WTC11 (cell line): Measurements from ENCODE around the gene GGA3. TPM values are rescaled to one million over a fixed set of nuclear protein-coding genes. Genes with fewer than 3 reads are reported as not detected.
A peak's percentile ranks its signal among the peaks of the same experiment; 100 is the strongest.

Source experiments
- ATAC-seq: fragments of 200-7000 bp; cut with Tn5 transposase; 2 replicates; pipeline ENCODE4 v1.10.0; 2021; ENCODE audit warnings: mild to moderate bottlenecking, moderate library complexity
- CTCF ChIA-PET: fragments of 300-600 bp; sonication (Branson Sonifier 250); formaldehyde crosslinking; loops from one replicate; lab custom pipeline; 2021; ENCODE audit warnings: antibody characterized with exemption; lab: Charles Lee
- POLR2A ChIA-PET: fragments of 350-600 bp; sonication (Branson Sonifier 250); formaldehyde crosslinking; loops from one replicate; lab custom pipeline; 2021; ENCODE audit warnings: antibody characterized with exemption; lab: Charles Lee
- DNase-seq: peaks from one replicate; pipeline ENCODE4 v3.0.0; 2021; ENCODE audit warnings: low spot score
- H3K27ac Mint-ChIP-seq: 2 replicates; pipeline ENCODE4 v1.8.0; 2021; ENCODE audit warnings: mixed read lengths
- H3K27me3 Mint-ChIP-seq: 2 replicates; pipeline ENCODE4 v1.8.0; 2021; ENCODE audit warnings: low read depth, mild to moderate bottlenecking, moderate library complexity, mixed read lengths
- H3K36me3 Mint-ChIP-seq: 2 replicates; pipeline ENCODE4 v1.8.0; 2021; ENCODE audit warnings: mixed read lengths
- H3K4me1 Mint-ChIP-seq: 2 replicates; pipeline ENCODE4 v1.8.0; 2022; ENCODE audit warnings: mixed read lengths
- H3K4me3 Mint-ChIP-seq: 2 replicates; pipeline ENCODE4 v1.8.0; 2021; ENCODE audit warnings: mild to moderate bottlenecking, moderate library complexity, mixed read lengths
- H3K9me3 Mint-ChIP-seq: 2 replicates; pipeline ENCODE4 v1.8.0; 2021; ENCODE audit warnings: mixed read lengths
- ATF1 ChIP-seq: sonication (generic); formaldehyde crosslinking; IDR thresholded peaks from 2 replicates; pipeline ENCODE4 v1.8.1; 2023; ENCODE audit warnings: mild to moderate bottlenecking, moderate library complexity, missing genetic modification reagents
- ATF6 ChIP-seq: sonication (generic); formaldehyde crosslinking; IDR thresholded peaks from 2 replicates; pipeline ENCODE4 v1.8.1; 2023; ENCODE audit warnings: mild to moderate bottlenecking, missing genetic modification reagents
- CBFB ChIP-seq: sonication (generic); formaldehyde crosslinking; IDR thresholded peaks from 2 replicates; pipeline ENCODE4 v1.8.1; 2022; ENCODE audit warnings: mild to moderate bottlenecking, low read depth, missing genetic modification reagents
- FOXP1 ChIP-seq: sonication (generic); formaldehyde crosslinking; IDR thresholded peaks from 2 replicates; pipeline ENCODE4 v1.8.0; 2022; ENCODE audit warnings: missing genetic modification reagents, mild to moderate bottlenecking, moderate library complexity, borderline replicate concordance
- FOXP4 ChIP-seq: sonication (generic); formaldehyde crosslinking; IDR thresholded peaks from 2 replicates; pipeline ENCODE4 v1.8.0; 2022; ENCODE audit warnings: mild to moderate bottlenecking, missing genetic modification reagents
- KAT7 ChIP-seq: sonication (generic); formaldehyde crosslinking; IDR thresholded peaks from 2 replicates; pipeline ENCODE4 v1.8.1; 2023; ENCODE audit warnings: missing genetic modification reagents, mild to moderate bottlenecking, borderline replicate concordance
- TCF7 ChIP-seq: sonication (generic); formaldehyde crosslinking; IDR thresholded peaks from 2 replicates; pipeline ENCODE4 v1.8.0; 2022; ENCODE audit warnings: mild to moderate bottlenecking, low read depth, missing genetic modification reagents, moderate library complexity
- USF1 ChIP-seq: sonication (generic); formaldehyde crosslinking; IDR thresholded peaks from 2 replicates; pipeline ENCODE4 v1.8.0; 2022; ENCODE audit warnings: mild to moderate bottlenecking, missing genetic modification reagents
- ZNF512 ChIP-seq: sonication (generic); formaldehyde crosslinking; IDR thresholded peaks from 2 replicates; pipeline ENCODE4 v1.8.1; 2022; ENCODE audit warnings: missing genetic modification reagents, borderline replicate concordance
- ZNF671 ChIP-seq: fragments of 250-450 bp; sonication (Bioruptor Pico); IDR thresholded peaks from 2 replicates; pipeline ENCODE4 v1.8.0; 2021; ENCODE audit warnings: mild to moderate bottlenecking
- total RNA-seq: library from RNA; stranded (reverse); gene quantifications from 3 replicates; pipeline ENCODE4 v1.2.3, GENCODE V29; 2021
- TF ChIP-seq, protein P1 (sequence below): fragments of 250-450 bp; sonication (Bioruptor Pico); IDR thresholded peaks from 2 replicates; pipeline ENCODE4 v1.9.0; 2021; ENCODE audit warnings: mild to moderate bottlenecking
- TF ChIP-seq, protein P2 (sequence below): fragments of 250-450 bp; sonication (Bioruptor Pico); IDR thresholded peaks from 2 replicates; pipeline ENCODE4 v1.9.0; 2021; ENCODE audit warnings: mild to moderate bottlenecking, borderline replicate concordance
- TF ChIP-seq, protein P3 (sequence below): sonication (generic); formaldehyde crosslinking; conservative IDR thresholded peaks from 2 replicates; pipeline ENCODE4 v1.8.1; 2023; ENCODE audit warnings: mild to moderate bottlenecking, low read depth, missing genetic modification reagents, moderate library complexity
- TF ChIP-seq, protein P4 (sequence below): sonication (generic); formaldehyde crosslinking; IDR thresholded peaks from 2 replicates; pipeline ENCODE4 v1.8.1; 2022; ENCODE audit warnings: low read depth, missing genetic modification reagents, borderline replicate concordance
- TF ChIP-seq, protein P5 (sequence below): sonication (generic); formaldehyde crosslinking; IDR thresholded peaks from 2 replicates; pipeline ENCODE4 v1.8.1; 2022; ENCODE audit warnings: mild to moderate bottlenecking, moderate library complexity, missing genetic modification reagents

Gene GGA3
- total RNA-seq, 1 experiment from 2014 or later = 66.9 TPM

DNA sequence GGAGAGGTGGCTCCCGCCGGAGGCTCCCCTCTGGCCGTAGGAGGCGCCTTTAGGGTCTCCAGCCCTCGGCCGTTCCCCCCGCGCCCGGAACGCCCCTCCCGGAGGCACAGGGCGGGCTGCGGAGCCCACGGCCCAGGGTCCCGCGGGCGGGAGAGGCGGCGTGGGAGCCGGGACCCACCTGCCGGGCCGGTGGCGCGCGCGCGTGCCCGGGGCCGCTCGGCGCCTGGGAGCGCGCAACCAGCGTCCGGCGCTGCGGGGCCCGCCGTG lies 9.5 kb upstream of the GGA3 start, which contains the start of gene MIF4GD (continued):
- TF ChIP-seq, protein P1, sequence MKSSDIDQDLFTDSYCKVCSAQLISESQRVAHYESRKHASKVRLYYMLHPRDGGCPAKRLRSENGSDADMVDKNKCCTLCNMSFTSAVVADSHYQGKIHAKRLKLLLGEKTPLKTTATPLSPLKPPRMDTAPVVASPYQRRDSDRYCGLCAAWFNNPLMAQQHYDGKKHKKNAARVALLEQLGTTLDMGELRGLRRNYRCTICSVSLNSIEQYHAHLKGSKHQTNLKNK (CRISPR knock-in tag) = no peak
- TF ChIP-seq TCF7 (CRISPR knock-in tag) (no peak), KAT7 (no peak)
- TF ChIP-seq, protein P2, sequence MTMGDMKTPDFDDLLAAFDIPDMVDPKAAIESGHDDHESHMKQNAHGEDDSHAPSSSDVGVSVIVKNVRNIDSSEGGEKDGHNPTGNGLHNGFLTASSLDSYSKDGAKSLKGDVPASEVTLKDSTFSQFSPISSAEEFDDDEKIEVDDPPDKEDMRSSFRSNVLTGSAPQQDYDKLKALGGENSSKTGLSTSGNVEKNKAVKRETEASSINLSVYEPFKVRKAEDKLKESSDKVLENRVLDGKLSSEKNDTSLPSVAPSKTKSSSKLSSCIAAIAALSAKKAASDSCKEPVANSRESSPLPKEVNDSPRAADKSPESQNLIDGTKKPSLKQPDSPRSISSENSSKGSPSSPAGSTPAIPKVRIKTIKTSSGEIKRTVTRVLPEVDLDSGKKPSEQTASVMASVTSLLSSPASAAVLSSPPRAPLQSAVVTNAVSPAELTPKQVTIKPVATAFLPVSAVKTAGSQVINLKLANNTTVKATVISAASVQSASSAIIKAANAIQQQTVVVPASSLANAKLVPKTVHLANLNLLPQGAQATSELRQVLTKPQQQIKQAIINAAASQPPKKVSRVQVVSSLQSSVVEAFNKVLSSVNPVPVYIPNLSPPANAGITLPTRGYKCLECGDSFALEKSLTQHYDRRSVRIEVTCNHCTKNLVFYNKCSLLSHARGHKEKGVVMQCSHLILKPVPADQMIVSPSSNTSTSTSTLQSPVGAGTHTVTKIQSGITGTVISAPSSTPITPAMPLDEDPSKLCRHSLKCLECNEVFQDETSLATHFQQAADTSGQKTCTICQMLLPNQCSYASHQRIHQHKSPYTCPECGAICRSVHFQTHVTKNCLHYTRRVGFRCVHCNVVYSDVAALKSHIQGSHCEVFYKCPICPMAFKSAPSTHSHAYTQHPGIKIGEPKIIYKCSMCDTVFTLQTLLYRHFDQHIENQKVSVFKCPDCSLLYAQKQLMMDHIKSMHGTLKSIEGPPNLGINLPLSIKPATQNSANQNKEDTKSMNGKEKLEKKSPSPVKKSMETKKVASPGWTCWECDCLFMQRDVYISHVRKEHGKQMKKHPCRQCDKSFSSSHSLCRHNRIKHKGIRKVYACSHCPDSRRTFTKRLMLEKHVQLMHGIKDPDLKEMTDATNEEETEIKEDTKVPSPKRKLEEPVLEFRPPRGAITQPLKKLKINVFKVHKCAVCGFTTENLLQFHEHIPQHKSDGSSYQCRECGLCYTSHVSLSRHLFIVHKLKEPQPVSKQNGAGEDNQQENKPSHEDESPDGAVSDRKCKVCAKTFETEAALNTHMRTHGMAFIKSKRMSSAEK (CRISPR knock-in tag) = 0 out of 2 replicates have a peak, but pooled peaks have one; percentile 27

GRCh38 chr17:75270218-75270965 lies 9.0 kb upstream of the GGA3 start:
- ChIA-PET CTCF (interaction anchor here (0.5 to 8.7 kb wide), 112 partner anchors 9 to 1240 kb away, joined by 3 to 155 read pairs (median 4); partner anchors contain the start of genes ARMC7, ATP5PD, CDR2L and GALK1), POLR2A (interaction anchor here (0.6 to 3.1 kb wide), 6 partner anchors 9 to 136 kb away, joined by 3 to 24 read pairs (median 4); partner anchors contain the start of genes GGA3, MRPS7 and SLC25A19)
- H3K27ac Mint-ChIP-seq = peak overlapping the region; percentile 88
- ATAC-seq (peak; percentile 41), DNase-seq (peak; percentile 66)
- H3K36me3 Mint-ChIP-seq = peaks cover 29% of the 10 kb centered on the region
- no peaks in the 10 kb centered on the region for H3K27me3 Mint-ChIP-seq
- no peaks in the 10 kb centered on the region for H3K9me3 Mint-ChIP-seq
- H3K4me3 Mint-ChIP-seq = peak overlapping the region; percentile 83
- H3K4me1 Mint-ChIP-seq = peaks cover 19% of the 10 kb centered on the region
- TF ChIP-seq, protein P3, sequence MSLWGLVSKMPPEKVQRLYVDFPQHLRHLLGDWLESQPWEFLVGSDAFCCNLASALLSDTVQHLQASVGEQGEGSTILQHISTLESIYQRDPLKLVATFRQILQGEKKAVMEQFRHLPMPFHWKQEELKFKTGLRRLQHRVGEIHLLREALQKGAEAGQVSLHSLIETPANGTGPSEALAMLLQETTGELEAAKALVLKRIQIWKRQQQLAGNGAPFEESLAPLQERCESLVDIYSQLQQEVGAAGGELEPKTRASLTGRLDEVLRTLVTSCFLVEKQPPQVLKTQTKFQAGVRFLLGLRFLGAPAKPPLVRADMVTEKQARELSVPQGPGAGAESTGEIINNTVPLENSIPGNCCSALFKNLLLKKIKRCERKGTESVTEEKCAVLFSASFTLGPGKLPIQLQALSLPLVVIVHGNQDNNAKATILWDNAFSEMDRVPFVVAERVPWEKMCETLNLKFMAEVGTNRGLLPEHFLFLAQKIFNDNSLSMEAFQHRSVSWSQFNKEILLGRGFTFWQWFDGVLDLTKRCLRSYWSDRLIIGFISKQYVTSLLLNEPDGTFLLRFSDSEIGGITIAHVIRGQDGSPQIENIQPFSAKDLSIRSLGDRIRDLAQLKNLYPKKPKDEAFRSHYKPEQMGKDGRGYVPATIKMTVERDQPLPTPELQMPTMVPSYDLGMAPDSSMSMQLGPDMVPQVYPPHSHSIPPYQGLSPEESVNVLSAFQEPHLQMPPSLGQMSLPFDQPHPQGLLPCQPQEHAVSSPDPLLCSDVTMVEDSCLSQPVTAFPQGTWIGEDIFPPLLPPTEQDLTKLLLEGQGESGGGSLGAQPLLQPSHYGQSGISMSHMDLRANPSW (CRISPR knock-in tag) = no peak
- no peak for TF ChIP-seq ATF6 (CRISPR knock-in tag)
- no peak for TF ChIP-seq ZNF671 (CRISPR knock-in tag)
- TF ChIP-seq ZNF512 (CRISPR knock-in tag) = no peak
- TF ChIP-seq ATF1 (CRISPR knock-in tag) = no peak
- TF ChIP-seq, protein P4, sequence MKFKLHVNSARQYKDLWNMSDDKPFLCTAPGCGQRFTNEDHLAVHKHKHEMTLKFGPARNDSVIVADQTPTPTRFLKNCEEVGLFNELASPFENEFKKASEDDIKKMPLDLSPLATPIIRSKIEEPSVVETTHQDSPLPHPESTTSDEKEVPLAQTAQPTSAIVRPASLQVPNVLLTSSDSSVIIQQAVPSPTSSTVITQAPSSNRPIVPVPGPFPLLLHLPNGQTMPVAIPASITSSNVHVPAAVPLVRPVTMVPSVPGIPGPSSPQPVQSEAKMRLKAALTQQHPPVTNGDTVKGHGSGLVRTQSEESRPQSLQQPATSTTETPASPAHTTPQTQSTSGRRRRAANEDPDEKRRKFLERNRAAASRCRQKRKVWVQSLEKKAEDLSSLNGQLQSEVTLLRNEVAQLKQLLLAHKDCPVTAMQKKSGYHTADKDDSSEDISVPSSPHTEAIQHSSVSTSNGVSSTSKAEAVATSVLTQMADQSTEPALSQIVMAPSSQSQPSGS = no peak
- TF ChIP-seq USF1 (CRISPR knock-in tag) = no peak
- no peak for TF ChIP-seq CBFB (CRISPR knock-in tag)
- TF ChIP-seq FOXP1 = 0 out of 2 replicates have a peak, but pooled peaks have one; percentile 8
- no peak for TF ChIP-seq FOXP4 (CRISPR knock-in tag)
- TF ChIP-seq, protein P5, sequence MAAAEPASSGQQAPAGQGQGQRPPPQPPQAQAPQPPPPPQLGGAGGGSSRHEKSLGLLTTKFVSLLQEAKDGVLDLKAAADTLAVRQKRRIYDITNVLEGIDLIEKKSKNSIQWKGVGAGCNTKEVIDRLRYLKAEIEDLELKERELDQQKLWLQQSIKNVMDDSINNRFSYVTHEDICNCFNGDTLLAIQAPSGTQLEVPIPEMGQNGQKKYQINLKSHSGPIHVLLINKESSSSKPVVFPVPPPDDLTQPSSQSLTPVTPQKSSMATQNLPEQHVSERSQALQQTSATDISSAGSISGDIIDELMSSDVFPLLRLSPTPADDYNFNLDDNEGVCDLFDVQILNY (CRISPR knock-in tag) = peak; percentile 18; the same call in 1 of the 2 replicates
